ENCODE measurements around the gene HDAC11.
A peak's percentile ranks its signal among the peaks of the same experiment; 100 is the strongest.

Gene HDAC11

DNA sequence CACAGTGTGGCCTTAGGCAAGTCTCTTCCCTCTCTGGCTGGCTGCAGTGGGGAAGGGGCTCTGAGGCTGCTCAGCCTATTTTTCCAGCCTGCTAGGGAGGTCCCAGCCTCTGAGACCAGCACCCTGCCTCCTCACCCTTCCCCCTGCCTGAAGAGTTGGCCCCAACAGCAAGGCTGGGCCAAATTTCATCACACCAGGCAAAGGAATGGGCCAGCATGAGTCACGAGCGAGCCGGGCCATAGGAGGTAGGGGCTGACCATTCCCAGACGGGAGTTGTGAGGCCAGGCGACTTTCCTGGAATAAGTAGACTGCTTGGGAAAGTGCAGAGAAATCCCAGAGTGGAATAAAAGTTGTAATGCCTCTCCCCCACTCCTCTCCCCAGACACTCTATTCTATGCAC is 63.1 kb downstream of the HDAC11 start:
- TF ChIP-seq, protein P1, sequence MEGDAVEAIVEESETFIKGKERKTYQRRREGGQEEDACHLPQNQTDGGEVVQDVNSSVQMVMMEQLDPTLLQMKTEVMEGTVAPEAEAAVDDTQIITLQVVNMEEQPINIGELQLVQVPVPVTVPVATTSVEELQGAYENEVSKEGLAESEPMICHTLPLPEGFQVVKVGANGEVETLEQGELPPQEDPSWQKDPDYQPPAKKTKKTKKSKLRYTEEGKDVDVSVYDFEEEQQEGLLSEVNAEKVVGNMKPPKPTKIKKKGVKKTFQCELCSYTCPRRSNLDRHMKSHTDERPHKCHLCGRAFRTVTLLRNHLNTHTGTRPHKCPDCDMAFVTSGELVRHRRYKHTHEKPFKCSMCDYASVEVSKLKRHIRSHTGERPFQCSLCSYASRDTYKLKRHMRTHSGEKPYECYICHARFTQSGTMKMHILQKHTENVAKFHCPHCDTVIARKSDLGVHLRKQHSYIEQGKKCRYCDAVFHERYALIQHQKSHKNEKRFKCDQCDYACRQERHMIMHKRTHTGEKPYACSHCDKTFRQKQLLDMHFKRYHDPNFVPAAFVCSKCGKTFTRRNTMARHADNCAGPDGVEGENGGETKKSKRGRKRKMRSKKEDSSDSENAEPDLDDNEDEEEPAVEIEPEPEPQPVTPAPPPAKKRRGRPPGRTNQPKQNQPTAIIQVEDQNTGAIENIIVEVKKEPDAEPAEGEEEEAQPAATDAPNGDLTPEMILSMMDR (IDR thresholded peaks at IDR 0.05; ENCODE audit: low read depth, low read length), result no peak
- DNase-seq (ENCODE audit: extremely low read depth, low read depth), result peak; percentile 87

DNA sequence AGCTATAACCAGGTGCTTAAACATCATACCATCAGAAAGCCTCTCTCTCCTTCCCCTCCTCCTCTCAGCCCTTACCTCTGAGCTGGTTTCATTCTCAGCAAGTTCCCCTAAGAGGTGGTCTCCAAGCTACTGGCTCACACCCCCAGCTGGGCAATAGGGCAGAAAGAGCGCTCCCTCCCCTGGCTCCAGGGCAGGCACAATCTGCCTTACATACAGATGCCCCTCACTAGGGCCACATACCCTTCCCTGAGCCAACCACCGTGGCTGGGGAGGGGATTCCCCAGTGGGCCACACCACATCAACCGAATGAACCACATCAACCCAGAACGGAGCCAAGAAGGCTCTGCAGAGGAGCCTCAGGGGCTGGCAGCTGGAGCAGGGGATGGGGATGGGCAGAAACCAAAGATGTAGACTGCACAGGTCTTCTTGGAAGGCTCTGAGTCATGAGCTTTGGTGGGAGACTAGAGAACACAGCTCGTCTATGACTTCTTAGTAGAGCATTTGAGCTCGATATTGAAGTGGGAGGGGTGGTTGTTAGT is 64.3 kb downstream of the HDAC11 start:
- DNase-seq (ENCODE audit: extremely low read depth, low read depth), result peak; percentile 75
- TF ChIP-seq, protein P1 (IDR thresholded peaks at IDR 0.05; ENCODE audit: low read depth, low read length), result no peak

DNA sequence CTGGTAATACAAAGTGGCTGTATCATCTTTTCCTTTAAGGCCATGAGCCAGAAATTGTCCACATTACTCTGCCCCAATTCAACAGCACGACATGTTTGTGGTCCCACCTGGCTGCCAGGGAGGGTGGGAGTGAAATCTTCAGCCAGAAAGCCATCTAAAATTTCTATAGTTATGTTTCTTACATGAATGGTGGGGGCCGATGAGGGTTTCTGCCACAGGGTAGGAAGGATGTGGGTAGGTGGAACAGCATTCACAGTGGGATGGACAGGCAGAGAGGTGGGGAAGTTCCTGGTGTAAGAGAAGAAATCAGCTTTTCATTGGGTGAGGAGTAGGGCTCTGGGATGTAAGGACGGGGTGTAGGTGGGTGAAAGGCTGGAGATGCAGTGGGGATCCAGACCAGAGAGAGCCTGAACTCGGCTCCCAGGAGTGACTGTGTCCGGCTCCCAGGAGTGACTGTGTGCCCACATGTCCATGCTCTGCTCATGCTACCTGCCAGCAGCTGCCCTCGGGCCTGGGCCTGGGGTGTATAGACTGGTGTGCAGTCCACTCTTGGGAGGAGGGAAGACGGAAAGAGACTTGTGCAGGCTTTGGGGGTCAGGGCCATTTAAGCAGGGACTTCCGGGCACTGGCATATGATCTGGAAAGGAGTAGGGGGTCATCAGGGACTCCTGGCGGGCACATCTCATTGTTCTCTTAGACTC is 65.0 kb downstream of the HDAC11 start:
- TF ChIP-seq, protein P1 (IDR thresholded peaks at IDR 0.05; ENCODE audit: low read depth, low read length), result no peak
- DNase-seq (ENCODE audit: extremely low read depth, low read depth), result no peak

DNA sequence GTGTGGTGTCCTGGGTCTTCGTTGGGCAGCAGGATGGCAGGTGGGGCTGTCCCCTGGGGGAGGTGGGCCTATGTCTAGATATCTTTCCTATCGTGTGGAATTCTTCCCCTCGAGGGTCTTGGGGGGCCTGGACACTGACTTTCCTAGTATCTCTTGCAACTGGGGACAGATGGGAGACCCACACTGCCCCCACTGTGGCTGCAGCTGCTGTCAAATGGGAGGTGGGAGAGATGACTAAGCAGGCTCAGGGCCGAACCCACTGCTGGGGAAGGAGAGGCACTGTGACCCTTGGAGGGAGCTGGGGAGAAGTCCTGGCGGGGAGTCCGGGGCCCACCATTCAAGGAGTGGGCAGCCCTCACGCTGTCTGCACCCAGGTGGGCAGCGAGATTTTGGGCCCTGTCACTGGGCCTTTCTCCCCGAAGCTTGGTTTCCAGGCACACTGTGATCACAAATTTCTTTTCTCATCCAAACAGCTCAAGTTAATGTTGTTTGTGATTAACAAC is 65.9 kb downstream of the HDAC11 start:
- DNase-seq (ENCODE audit: extremely low read depth, low read depth), result no peak
- TF ChIP-seq, protein P1 (IDR thresholded peaks at IDR 0.05; ENCODE audit: low read depth, low read length), result no peak

DNA sequence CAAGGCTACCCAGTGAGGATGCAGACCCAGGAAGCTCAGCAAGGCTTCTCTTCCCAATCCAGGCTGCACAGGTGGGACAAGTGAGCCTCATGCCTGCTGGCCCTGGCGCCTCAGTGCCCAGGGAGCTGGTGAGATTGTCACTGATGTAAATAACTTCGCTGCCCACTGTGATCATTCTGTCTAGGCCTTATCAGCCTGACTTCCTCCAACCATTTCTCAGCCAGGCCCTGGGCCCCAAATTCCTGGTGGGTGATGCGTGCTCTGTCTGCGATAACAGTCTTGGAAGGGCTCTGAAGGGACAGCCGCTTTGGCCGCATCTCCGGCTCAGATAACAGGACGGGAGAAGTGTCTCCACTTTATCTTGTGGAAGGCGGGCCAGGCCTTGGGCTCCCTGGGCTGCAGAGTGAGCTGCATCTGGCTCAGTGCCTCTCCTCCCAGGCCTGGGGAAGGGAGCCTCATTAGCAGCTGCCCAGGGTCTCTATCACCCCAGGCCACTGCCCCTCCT is 66.6 kb downstream of the HDAC11 start:
- TF ChIP-seq, protein P1 (IDR thresholded peaks at IDR 0.05; ENCODE audit: low read depth, low read length), result no peak
- DNase-seq (ENCODE audit: extremely low read depth, low read depth), result no peak

DNA sequence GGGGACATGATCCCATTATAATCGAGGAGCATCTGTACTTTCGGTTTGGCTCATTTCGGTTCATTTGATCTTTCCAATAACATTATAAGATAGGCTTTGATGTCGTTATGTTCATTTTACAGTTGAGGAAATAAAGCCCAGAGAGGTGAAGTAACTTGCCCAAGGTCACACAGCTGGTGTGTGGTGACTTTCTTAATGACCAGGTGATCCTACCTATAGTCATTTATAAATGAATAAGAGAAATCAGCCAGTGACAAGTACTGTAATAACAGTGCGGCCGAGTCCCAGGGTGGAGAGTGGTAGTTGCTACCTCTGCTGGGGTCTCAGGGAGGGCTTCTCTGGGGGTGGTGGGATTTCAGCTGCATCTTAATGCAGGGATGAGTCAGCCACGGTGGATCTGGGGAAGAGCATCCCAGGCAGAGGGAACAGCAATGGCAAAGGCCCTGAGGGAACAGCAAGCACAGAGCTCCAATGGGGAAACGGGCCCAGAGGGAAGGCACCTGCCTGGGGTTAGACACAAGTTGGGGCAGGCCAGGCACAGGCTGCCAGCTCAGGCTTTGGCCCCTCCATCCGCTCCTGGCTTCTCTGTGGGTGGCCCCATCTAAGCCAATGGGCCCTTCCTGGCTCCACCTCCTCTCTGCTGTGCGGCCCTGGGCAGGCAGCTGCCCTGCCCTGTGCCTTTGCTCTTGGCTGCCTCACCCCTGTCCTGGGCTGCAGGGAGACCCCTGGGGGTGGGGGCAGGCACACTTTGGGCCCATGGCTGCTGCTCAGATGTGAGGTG is 67.7 kb downstream of the HDAC11 start:
- TF ChIP-seq, protein P1 (IDR thresholded peaks at IDR 0.05; ENCODE audit: low read depth, low read length), result no peak

More for the DNA sequence above, 67.7 kb downstream of the HDAC11 start:
- no peak for DNase-seq (ENCODE audit: extremely low read depth, low read depth)

Data from AG09319 (cell line).